Transverse colon (tissue), 4 donors: ENCODE results near the gene SLA2.

Source experiments
- CTCF ChIP-seq, 5 experiments: fragments of 200-600 bp in 3 of 5; fragments of 450-650 bp in 2 of 5; sonication (generic) in 3 of 5; IDR thresholded peaks; 1 replicate in 2 of 5; 2 replicates in 3 of 5; pipeline ENCODE4 v1.5.1; 2016 to 2017; ENCODE audit warnings: antibody characterized with exemption in 5 of 5, inconsistent platforms in 3 of 5, mild to moderate bottlenecking in 2 of 5, moderate library complexity in 1 of 5
- POLR2A ChIP-seq: fragments of 450-650 bp; IDR thresholded peaks from one replicate; pipeline ENCODE4 v1.6.1; 2016; ENCODE audit warnings: antibody characterized with exemption, mild to moderate bottlenecking, moderate library complexity
- POLR2AphosphoS5 ChIP-seq, 3 donors: sonication (generic); formaldehyde crosslinking; IDR thresholded peaks; one replicate each; pipeline ENCODE4 v1.6.1; 2016; ENCODE audit warnings: antibody characterized with exemption in 3 of 3

- no peak for TF ChIP-seq POLR2A
- TF ChIP-seq CTCF (IDR thresholded peaks at IDR 0.05): no peak
- no peak for TF ChIP-seq POLR2AphosphoS5 (IDR thresholded peaks at IDR 0.05)
Measured at GRCh38 chr20:36647196-36648121, 1.5 kb upstream of the SLA2 start.
